GM21447 (cell line): ENCODE results near the gene BMPR2.
"Not testable (repeated sequence)": the region's sequence is repeated elsewhere in the genome, so short reads cannot be mapped to it uniquely, and the experiment has no call there.

Experiments
- ATAC-seq: cut with Tn5 transposase; IDR thresholded peaks from one replicate; pipeline ENCODE4 v1.9.1; 2021; ENCODE audit not compliant: unreplicated experiment

BMPR2 gene

DNA sequence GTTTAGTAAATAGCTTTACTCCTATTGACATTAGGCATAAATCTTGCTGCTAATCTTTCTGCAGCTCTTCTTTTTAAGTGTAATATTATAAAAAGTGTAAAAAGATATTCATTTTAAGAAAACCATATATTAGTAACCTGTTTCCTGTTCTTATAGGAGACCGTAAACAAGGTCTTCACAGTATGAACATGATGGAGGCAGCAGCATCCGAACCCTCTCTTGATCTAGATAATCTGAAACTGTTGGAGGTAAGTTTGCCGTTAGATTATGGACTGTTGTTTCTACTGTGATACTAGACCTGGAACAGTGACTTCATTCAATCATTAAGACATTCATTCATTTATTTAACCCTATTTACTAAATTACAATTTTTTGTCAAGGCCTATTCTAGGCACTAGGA, 138.6 kb downstream of the BMPR2 start:
- ATAC-seq, result no peak

GRCh38 chr2:202519453-202519852, 143.3 kb downstream of the BMPR2 start:
- ATAC-seq, result no peak

- no peak for ATAC-seq
Observed at GRCh38 chr2:202521470-202521869, 145.3 kb downstream of the BMPR2 start.

GRCh38 chr2:202529389-202529788, 153.3 kb downstream of the BMPR2 start:
- ATAC-seq, result no peak

GRCh38 chr2:202530038-202530437, 153.9 kb downstream of the BMPR2 start:
- ATAC-seq, result no peak

DNA sequence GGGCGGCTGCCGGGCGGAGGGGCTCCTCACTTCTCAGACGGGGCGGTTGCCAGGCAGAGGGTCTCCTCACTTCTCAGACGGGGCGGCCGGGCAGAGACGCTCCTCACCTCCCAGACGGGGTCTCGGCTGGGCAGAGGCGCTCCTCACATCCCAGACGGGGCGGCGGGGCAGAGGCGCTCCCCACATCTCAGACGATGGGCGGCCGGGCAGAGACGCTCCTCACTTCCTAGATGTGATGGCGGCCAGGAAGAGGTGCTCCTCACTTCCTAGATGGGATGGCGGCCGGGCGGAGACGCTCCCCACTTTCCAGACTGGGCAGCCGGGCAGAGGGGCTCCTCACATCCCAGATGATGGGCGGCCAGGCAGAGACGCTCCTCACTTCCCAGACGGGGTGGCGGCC, 159.2 kb downstream of the BMPR2 start:
- not testable (repeated sequence) for ATAC-seq

- no peak for ATAC-seq
Observed at GRCh38 chr2:202541137-202541536, 165.0 kb downstream of the BMPR2 start.

GRCh38 chr2:202542142-202542541, 166.0 kb downstream of the BMPR2 start:
- no peak for ATAC-seq

GRCh38 chr2:202545523-202545922, 169.4 kb downstream of the BMPR2 start:
- ATAC-seq, result no peak

DNA sequence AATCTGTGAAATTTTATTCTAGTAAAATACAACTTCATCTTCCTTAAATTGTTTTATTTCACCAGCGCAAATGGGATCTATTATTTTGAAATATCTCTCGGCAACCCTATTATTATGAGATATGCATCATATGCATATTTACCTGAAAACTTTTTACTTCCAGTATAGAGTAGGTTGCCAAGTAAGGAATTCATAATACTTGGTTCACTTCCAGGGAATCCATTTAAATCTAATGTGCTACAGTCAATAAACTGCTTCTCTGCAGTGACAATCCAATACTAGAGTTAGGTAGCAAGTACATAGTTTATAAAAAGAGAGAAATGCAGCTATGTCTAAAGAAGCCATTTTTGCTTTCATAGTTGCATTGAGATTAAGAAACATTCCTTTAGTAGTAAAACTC, 169.8 kb downstream of the BMPR2 start:
- no peak for ATAC-seq

- ATAC-seq, result not testable (repeated sequence)
Observed at GRCh38 chr2:202546499-202547141, 170.5 kb downstream of the BMPR2 start.

DNA sequence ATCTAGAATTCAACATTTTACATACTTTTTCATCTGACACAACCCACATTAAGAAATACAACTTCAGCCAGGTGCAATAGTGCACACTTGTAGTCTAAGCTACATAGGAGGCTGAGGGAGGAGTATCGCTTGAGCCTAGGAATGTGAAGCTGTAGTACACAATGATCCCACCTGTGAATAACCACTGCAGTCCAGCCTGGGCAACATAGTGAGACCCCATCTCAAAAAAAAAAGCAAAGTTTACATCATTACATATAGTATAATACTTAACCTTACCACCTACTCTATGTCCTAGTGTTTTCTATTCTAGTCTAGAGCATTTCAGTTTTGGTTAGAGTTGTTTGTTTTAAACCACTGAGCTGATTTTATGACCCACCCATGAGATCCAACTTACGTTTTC, 172.1 kb downstream of the BMPR2 start:
- ATAC-seq, result no peak

DNA sequence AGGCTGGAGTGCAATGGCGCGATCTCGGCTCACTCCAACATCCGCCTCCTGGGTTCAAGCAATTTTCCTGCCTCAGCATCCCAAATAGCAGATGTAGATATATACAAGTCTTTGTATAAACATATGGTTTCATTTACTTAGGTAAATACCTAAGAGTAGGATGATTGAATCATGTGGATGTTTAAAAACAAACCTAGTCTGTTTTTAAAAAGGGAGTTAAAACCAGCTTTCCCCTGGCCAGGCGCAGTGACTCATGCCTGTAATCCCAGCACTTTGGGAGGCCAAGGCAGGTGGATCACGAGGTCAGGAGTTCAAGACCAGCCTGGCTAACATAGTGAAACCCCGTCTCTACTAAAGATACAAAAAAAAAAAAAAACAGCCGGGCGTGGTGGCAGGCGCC, 174.9 kb downstream of the BMPR2 start:
- not testable (repeated sequence) for ATAC-seq

DNA sequence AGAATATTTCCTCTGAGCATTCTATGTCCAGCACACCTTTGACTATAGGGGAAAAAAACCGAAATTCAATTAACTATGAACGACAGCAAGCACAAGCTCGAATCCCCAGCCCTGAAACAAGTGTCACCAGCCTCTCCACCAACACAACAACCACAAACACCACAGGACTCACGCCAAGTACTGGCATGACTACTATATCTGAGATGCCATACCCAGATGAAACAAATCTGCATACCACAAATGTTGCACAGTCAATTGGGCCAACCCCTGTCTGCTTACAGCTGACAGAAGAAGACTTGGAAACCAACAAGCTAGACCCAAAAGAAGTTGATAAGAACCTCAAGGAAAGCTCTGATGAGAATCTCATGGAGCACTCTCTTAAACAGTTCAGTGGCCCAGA, 179.2 kb downstream of the BMPR2 start:
- ATAC-seq, result no peak

DNA sequence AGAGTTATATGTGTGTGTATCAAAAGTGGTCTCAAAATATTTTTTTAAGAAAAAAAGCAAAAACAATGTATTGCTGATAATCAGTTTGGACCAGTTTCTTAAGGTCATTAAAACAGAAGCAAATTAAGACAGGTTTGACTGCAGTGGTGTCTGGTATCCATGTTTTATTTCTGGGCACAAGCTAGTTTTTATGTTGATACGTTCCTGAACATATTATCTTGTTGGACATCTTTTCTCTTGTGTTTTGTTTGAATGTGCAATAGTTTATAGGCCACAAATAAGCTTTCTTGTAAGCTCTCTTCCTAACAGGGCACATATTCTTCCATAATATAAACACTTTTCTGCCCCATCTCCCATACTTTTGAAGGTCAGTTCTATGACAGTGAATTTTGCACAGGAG, 184.1 kb downstream of the BMPR2 start:
- no peak for ATAC-seq

DNA sequence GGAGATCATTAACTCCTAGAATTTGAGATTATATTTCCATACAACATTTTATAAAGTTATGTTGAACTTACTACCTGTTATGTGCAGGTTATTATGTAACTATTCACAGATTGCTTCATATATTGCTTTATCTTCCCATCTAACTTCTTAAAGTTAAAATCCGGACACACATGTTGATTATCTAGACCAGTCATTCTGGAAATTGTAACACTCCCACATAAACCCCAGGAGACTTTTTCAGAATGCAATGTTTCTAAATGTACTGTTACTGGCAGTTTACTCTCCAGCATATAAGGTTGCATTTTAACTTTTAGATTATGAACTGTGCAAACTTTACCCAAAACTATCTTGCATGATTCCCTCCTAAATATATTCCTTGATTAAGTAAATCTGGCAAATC, 188.1 kb downstream of the BMPR2 start:
- no peak for ATAC-seq

DNA sequence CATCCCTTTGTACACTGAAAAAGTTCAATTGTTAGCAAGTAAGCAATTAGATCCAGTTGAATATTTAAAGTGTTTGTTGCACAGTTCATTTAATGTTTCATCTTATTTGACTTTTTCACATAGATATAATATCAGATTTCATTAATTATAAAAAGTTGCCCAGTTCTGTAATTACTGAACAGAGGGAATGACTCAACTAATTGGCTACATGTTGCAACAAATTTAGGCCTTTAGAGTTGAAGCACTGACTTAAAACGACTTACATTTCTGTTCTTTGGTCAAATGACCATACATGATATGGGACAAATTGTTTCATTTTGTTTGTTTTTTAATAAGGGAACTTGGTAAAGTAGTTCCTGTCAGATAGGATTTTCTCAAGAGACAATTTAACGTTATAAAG, 190.2 kb downstream of the BMPR2 start:
- ATAC-seq, result no peak

GRCh38 chr2:202574541-202574940, 198.4 kb downstream of the BMPR2 start:
- no peak for ATAC-seq

GRCh38 chr2:202575194-202575593, 199.1 kb downstream of the BMPR2 start:
- not testable (repeated sequence) for ATAC-seq

GRCh38 chr2:202577250-202578183, 201.4 kb downstream of the BMPR2 start:
- no peak for ATAC-seq

DNA sequence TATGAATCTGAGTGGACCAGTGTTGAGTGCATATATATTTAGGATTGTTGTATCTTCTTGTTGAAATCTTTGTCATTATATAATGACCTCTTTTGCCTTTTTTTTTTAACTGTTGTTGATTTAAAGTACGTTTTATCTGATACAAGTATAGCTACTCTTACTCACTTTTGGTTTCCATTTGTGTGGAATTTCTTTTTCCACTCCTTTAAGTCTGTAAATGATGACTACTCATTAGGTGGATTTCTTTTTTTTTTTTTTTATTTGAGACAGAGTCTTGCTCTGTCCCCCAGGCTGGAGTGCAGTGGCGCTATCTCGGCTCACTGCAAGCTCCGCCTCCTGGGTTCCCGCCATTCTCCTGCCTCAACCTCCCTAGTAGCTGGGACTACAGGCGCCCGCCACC, 206.7 kb downstream of the BMPR2 start:
- ATAC-seq, result not testable (repeated sequence)

GRCh38 chr2:202583709-202584219, 207.6 kb downstream of the BMPR2 start:
- no peak for ATAC-seq
